Heart right ventricle (tissue), 16 donors: ENCODE results near the gene ACER1. TPM values are rescaled to one million over a fixed set of nuclear protein-coding genes. Genes with fewer than 3 reads are reported as not detected.

Source experiments
- ATAC-seq, 8 donors: fragments of 200-7000 bp; cut with Tn5 transposase; one replicate each; pipeline ENCODE4 v1.9.1; 2020; ENCODE audit warnings: mild to moderate bottlenecking in 8 of 8, moderate library complexity in 8 of 8, moderate number of reproducible peaks in 1 of 8
- DNase-seq, 2 donors: peaks; one replicate each; pipeline ENCODE4 v3.0.0-alpha.2; 2020
- H3K27ac ChIP-seq, 10 donors: fragments of 200-600 bp; sonication (generic) in 2 of 10; one replicate each; pipeline versions ENCODE4 v1.5.0 to v1.8.0; 2020 to 2022; ENCODE audit warnings: mild to moderate bottlenecking in 3 of 10
- H3K27me3 ChIP-seq, 7 donors: fragments of 200-600 bp; one replicate each; pipeline ENCODE4 v1.8.0; 2021 to 2022; ENCODE audit warnings: mild to moderate bottlenecking in 2 of 7
- H3K36me3 ChIP-seq, 9 donors: fragments of 200-600 bp; sonication (generic) in 1 of 9; one replicate each; pipeline versions ENCODE4 v1.5.0 to v1.8.0; 2020 to 2022; ENCODE audit warnings: mild to moderate bottlenecking in 2 of 9
- H3K4me1 ChIP-seq, 9 donors: fragments of 200-600 bp; sonication (generic) in 1 of 9; one replicate each; pipeline versions ENCODE4 v1.5.0 to v1.8.0; 2020 to 2022; ENCODE audit warnings: mild to moderate bottlenecking in 4 of 9
- H3K4me3 ChIP-seq, 10 donors: fragments of 200-600 bp; sonication (generic) in 2 of 10; one replicate each; pipeline versions ENCODE4 v1.5.0 to v1.8.0; 2020 to 2022; ENCODE audit warnings: mild to moderate bottlenecking in 7 of 10, moderate library complexity in 2 of 10
- H3K9me3 ChIP-seq, 11 donors: fragments of 200-600 bp in 10 of 11; sonication (generic) in 2 of 11; one replicate each; pipeline versions ENCODE4 v1.5.0 to v1.8.0; 2013 to 2022; ENCODE audit warnings: mild to moderate bottlenecking in 2 of 11, control low read depth in 1 of 11, moderate library complexity in 1 of 11
- CTCF ChIP-seq, 9 donors: fragments of 200-600 bp; sonication (generic) in 2 of 9; IDR thresholded peaks; one replicate each; pipeline versions ENCODE4 v1.5.0 to v1.8.0; 2021 to 2022; ENCODE audit warnings: antibody characterized with exemption in 9 of 9, mild to moderate bottlenecking in 5 of 9, moderate library complexity in 1 of 9
- WGBS, 2 donors: extraction: QIAGEN DNeasy Blood & Tissue Kit; methylation state at CpG; one replicate each; pipeline ENCODE4 v1.1.7; 2013; ENCODE audit warnings: inconsistent platforms in 1 of 2; 5-methylcytosine and 5-hydroxymethylcytosine counted together
- intact Hi-C, 10 donors: fragments of 100-400 bp; cut with DNase I; formaldehyde crosslinking; loops; one replicate each; pipeline versions ENCODE4 v1.11.1 to v1.14.2; 2022
- polyA plus RNA-seq, 2 donors: library from polyadenylated mRNA; stranded (reverse); fragments of 200-250 nt; gene quantifications; one replicate each; pipeline ENCODE4 v1.2.3, GENCODE V29; 2013
- total RNA-seq, 10 donors: library from RNA; stranded (reverse); fragmentation: NEBNext Ultra II Directional in 3 of 10; extraction: Animal tissue kit (Norgen Biotek cat#: 25700) in 3 of 10; gene quantifications; one replicate each; pipeline versions ENCODE4 v1.2.1 to v1.2.4, GENCODE V29; 2021 to 2023
- donor health status: Arrhythmogenic right ventricular cardiomyopathy.
- donor health status: ischemic (EF 13 %, LVEDD 7.1; RV severe dilation, severe dysfunction).
- donor health status: healthy with polysubstance abuse.
- donor health status: DM: no; HTN: yes; CAD: no.
- donor health status: DM: no; HTN: no; CAD: no.
- donor health status: ischemic (EF 25% LVEDD 6.9; RV normal size, moderate dysfunction).
- donor health status: ischemic (EF 25% LVEDD 5.7; RV mildly dilated, moderate dysfunction).
- donor health status: healthy.
- donor health status: DM: yes; HTN: yes; CAD: no.
- donor health status: Ischemic cardiomyopathy.
- donor health status: ischemic (EF 35%, LVEDD 5.7; RV mildly dilated, moderate dysfunction).
- donor health status: nonischemic (EF 11% LVEDD 7.7; RV severe dilation, severe dysfunction).
- donor health status: DM: yes; HTN: yes; CAD: no.
- donor health status: PGD.
- donor health status: ischemic (EF 29% LVEDD 5.4; RV normal size, mild dysfunction).
- donor health status: nonischemic (EF 23%, LVEDD 6.1; RV moderate dilation, normal function).

ACER1 gene
- total and polyA plus RNA-seq, 12 donors: not detected

GRCh38 chr19:6378486-6378885 is 45.1 kb upstream of the ACER1 start:
- WGBS, 2 donors: 88 to 92% methylated on average over 9 of the region's 9 CpGs
- Histone ChIP-seq H3K4me3 (no peak overlapping the region), H3K27ac (no peak overlapping the region), H3K9me3 (peaks cover 0 to 10% (median 0%) of the 10 kb centered on the region in 11 donors), H3K4me1 (peaks cover 0 to 22% (median 6%) of the 10 kb centered on the region in 9 donors), H3K27me3 (no peaks in the 10 kb centered on the region), H3K36me3 (peaks cover 5 to 72% (median 49%) of the 10 kb centered on the region in 9 donors)
- no peak for TF ChIP-seq CTCF (IDR thresholded peaks at IDR 0.05)
- DNase-seq: no peak
- ATAC-seq: no peak
- intact Hi-C loops: loop anchor here in 2 of 10 donors (10.0 kb wide), 2 partner anchors 46 to 356 kb away; partner anchors contain the start of genes GPR108 (in 1 of the 2), KHSRP (in 1 of the 2) and TRIP10 (in 1 of the 2)

- no peak for TF ChIP-seq CTCF (IDR thresholded peaks at IDR 0.05)
- Histone ChIP-seq H3K4me3 (no peak overlapping the region), H3K4me1 (peaks cover 0 to 22% (median 6%) of the 10 kb centered on the region in 9 donors), H3K9me3 (peaks cover 0 to 10% (median 0%) of the 10 kb centered on the region in 11 donors), H3K27me3 (no peaks in the 10 kb centered on the region), H3K27ac (no peak overlapping the region), H3K36me3 (peaks cover 5 to 67% (median 45%) of the 10 kb centered on the region in 9 donors)
- WGBS, 2 donors: 60 to 74% methylated on average over 6 of the region's 6 CpGs
- DNase-seq: no peak
- intact Hi-C loops: loop anchor here in 2 of 10 donors (10.0 kb wide), 2 partner anchors 47 to 357 kb away; partner anchors contain the start of genes GPR108 (in 1 of the 2), KHSRP (in 1 of the 2) and TRIP10 (in 1 of the 2)
- no peak for ATAC-seq
Measured at GRCh38 chr19:6378041-6378440, 44.6 kb upstream of the ACER1 start.

GRCh38 chr19:6376512-6377190 is 43.2 kb upstream of the ACER1 start:
- intact Hi-C loops: loop anchor here in 2 of 10 donors (10.0 kb wide), 2 partner anchors 48 to 358 kb away; partner anchors contain the start of genes GPR108 (in 1 of the 2), KHSRP (in 1 of the 2) and TRIP10 (in 1 of the 2)
- no peak for ATAC-seq
- TF ChIP-seq CTCF (IDR thresholded peaks at IDR 0.05): no peak
- Histone ChIP-seq H3K4me1 (peaks cover 0 to 26% (median 8%) of the 10 kb centered on the region in 9 donors), H3K27ac (peak overlapping the region in 1 of 10 donors; percentile 36), H3K36me3 (peaks cover 5 to 53% (median 31%) of the 10 kb centered on the region in 9 donors), H3K9me3 (peaks cover 0 to 10% (median 0%) of the 10 kb centered on the region in 11 donors), H3K27me3 (no peaks in the 10 kb centered on the region), H3K4me3 (no peak overlapping the region)
- DNase-seq: no peak
- 75 to 76% methylated on average over 19 of the region's 19 CpGs for WGBS, 2 donors

- Histone ChIP-seq H3K36me3 (peaks cover 2 to 42% (median 20%) of the 10 kb centered on the region in 9 donors), H3K27ac (peak within 1 kb of the TSS in 1 of 10 donors; percentile 36), H3K4me3 (no peak within 1 kb of the TSS), H3K27me3 (no peaks in the 10 kb centered on the region), H3K9me3 (peaks cover 0 to 9% (median 0%) of the 10 kb centered on the region in 11 donors), H3K4me1 (peaks cover 0 to 26% (median 8%) of the 10 kb centered on the region in 9 donors)
- DNase-seq (no peak), ATAC-seq (no peak)
- 88 to 90% methylated on average over 25 of the region's 25 CpGs for WGBS, 2 donors
- no peak for TF ChIP-seq CTCF (IDR thresholded peaks at IDR 0.05)
- intact Hi-C loops: loop anchor here in 2 of 10 donors (10.0 kb wide), 2 partner anchors 49 to 359 kb away; partner anchors contain the start of genes GPR108 (in 1 of the 2), KHSRP (in 1 of the 2) and TRIP10 (in 1 of the 2)
Measured at GRCh38 chr19:6375411-6376010, 42.1 kb upstream of the ACER1 start, which contains the start of gene PSPN. Gene PSPN, minus strand, starts transcription at chr19:6375933. Its CDS starts 84 bp downstream, at chr19:6375849.
